ENCODE results near the gene SPTSSA.
A peak's percentile ranks its signal among the peaks of the same experiment; 100 is the strongest.
"Not testable (repeated sequence)": the region's sequence is repeated elsewhere in the genome, so short reads cannot be mapped to it uniquely, and the experiment has no call there.

Gene SPTSSA, protein sequence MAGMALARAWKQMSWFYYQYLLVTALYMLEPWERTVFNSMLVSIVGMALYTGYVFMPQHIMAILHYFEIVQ

DNA sequence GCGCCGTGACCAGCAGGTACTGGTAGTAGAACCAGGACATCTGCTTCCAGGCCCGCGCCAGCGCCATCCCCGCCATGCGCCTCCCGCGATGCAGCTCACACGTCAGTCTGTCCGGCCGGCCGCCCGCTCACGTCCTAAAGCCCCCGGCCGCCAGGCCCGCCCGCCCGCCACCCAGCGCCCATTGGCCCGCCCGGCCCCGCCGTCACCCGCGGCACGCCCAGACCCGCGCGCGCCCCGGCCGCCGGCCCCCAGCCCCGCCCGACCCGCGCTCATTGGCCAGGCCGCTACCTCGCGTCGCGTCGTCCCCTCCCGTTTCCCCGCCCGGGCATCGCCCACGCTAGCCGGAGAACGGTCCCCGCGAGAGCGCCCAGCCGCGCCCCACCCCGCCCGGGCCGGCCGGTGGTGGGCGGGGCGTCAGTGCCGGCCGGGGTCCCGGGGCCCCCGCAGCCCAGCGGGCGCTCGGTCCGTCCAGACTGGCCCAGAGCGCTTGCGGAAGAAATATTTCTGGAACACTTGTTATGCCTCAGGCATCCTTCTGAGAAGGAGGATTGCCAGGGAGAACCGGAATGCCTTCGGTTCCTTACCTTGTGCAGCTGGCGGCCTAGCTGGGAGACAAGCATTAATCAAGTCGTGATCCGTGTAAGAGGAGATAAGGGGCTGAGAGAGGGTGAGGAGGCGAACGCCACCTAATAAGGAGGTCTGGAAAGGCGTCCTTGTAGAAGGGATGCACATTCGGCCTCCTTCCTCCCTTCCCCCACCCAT, at the start of gene SPTSSA:
Gene SPTSSA (minus strand): TSS at position 109 of the 762 bp plus-strand sequence. CDS start 33 bp downstream, at position 76.
- peak; percentile 84 for DNase-seq

DNA sequence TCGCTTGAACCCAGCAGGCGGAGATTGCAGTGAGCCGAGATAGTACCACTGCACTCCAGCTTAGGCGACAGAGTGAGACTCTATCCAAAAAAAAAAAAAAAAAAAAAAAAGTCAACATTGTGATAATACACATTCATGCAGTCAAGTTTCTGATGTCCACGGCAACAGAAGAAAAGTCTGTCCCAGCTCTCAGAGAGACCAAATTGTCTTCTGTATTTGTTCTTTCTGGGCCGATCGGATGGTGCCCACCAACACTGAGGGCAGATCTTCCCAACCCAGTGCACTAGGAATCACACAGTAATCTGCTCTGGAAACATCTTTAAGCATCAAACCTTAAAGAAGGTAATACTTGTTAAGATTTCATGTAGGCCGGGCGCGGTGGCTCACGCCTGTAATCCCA, 45.8 kb upstream of the SPTSSA start:
- DNase-seq = no peak

DNA sequence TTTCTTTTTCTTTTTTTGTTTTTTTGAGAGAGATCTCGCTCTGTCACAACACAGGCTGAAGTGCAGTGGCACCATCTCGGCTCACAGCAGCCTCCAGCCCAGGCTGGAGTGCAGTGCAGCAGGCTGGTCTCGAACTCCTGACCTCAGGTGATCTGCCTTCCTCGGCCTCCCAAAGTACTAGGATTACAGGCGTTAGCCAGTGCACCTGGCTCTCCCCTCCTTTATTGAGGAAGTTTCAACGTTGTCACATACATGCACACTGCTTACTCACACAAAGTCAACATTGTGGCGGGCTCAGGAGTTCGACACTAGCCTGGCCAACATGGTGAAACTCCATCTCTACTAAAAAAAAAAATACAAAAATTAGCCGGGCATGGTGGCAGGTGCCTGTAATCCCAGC, 45.4 kb upstream of the SPTSSA start:
- DNase-seq = no peak

DNA sequence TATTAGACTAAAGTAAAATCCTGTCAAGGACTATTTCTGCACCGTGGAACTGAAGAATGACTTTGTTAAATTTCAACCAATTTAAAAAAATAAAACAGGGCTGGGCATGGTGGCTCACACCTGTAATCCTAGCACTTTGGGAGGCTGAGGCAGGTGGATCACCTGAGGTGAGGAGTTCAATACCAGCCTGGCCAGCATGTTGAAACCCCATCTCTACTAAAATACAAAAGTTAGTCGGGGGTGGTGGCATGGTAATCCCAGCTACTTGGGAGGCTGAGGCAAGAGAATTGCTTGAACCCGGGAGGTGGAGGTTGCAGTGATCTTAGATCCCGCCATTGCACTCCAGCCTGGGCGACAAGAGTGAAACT, 43.1 kb upstream of the SPTSSA start:
- DNase-seq = not testable (repeated sequence)

DNA sequence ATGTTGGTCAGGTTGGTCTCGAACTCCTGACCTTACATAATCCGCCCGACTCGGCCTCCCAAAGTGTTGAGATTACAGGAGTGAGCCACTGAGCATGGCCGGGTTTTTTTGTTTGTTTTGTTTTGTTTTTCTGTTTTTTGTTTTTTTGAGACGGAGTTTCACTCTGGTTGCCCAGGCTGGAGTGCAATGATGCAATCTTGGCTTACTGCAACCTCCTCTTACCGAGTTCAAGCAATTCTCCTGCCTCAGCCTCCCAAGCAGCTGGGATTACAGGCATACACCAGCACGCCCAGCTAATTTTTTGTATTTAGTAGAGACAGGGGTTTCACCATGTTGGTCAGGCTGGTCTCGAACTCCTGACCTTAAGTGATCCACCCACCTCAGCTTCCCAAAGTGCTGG, 42.0 kb upstream of the SPTSSA start:
- DNase-seq = not testable (repeated sequence)

DNA sequence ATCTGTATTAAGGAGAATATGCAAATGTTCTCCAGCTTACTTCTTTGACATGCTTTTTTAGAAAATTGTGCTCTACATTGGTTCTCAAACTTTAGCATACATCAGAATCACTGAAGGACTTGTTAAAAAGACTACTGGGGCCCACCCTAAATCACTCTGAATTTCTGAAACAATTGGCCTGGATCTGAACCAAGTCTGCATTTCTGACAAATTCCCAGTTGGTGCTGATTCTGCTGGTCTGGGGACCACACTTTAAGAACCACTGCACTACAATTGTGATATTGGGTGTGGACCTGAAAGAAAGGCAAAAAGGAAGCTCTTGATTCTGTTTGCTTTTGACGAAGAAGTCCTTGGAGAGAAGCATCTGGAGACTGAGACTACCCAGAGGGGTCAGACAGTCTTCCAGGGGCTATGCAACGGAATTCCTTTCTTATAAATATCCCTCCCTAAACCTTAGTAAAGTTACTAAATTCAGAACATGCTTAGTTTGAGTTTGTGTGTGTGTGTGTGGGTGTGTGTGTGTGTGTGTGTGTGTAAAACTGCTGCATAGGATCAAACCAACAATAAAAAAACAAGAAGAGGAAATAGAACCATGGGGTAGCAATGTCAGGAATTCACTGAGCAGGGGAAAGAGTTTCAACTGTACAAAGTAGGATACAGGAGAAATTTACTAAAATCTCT, 40.6 kb upstream of the SPTSSA start:
- no peak for DNase-seq

DNA sequence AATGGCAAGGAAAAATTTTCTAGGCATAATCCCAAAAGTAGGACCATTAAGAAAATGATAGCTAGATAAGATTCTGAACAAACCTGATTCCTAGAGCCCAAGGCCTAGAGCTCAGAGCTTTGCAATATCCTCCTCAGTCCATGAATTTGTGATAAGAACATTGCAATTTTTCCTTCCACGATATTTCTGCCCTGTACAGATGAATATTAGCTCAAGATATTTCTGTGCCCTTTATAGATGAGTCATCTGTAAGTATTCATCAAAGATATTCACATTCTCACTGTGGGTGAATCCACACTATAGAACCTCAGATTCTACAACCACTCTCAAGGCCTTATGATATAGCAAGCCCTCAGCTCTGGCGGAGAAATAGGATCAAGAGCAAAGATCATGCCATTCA, 40.0 kb upstream of the SPTSSA start:
- no peak for DNase-seq

DNA sequence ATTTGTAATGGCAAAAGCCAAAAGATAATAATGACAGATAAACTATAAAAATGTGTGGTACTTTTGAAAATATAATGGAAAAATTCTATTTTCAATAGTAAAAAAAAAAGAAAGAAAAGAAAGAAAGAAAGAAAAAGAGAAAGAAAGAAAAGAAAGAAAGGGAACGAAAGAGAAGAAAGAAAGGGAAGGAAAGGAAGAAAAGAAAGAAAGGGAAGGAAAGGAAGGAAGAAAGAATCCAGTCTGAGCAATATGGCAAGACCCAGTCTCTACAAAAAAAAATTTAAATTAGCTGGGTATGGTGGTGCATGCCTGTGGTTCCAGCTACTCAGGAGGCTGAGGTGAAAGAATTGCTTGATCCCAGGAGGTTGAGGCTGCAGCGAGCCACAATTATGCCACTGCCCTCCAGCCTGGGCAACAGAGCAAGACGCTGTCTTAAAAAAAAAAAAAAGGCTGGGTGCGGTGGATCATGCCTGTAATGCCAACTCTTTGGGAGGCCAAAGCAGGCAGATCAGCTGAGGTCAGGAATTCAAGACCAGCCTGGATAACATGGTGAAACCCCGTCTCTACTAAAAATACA, 39.1 kb upstream of the SPTSSA start:
- DNase-seq = no peak

DNA sequence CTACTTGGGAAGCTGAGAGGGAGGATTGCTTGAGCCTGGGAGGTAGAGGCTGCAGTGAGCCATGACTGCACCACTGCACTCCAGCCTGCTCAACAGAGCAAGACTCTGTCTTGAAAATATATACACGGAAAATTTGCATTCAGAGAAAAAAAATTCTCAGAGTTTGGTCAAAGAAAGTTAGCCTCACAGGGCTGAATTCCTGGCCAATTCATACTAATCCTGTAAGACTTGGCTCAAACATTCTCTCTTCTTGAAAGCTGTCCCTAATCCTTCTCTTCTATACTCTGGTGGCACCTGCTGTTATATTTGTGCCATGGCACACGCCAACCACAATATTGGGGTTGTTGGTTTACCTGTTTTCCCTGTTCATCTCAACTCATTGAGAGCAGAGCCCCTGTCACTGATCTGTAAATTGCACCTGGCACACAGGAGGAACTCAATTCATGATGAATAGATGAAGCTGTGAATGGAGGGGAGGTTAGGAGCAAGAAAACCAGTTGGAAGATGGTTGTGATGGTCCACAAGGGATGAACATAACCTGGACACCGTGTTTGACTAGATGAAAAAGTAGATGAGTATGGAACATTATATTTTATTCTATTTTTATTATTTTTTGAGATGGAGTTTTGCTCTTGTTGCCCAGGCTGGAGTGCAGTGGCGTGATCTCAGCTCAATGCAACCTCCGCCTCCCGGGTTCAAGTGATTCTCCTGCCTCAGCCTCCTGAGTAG, 36.8 kb upstream of the SPTSSA start:
- peak; percentile 21 for DNase-seq

DNA sequence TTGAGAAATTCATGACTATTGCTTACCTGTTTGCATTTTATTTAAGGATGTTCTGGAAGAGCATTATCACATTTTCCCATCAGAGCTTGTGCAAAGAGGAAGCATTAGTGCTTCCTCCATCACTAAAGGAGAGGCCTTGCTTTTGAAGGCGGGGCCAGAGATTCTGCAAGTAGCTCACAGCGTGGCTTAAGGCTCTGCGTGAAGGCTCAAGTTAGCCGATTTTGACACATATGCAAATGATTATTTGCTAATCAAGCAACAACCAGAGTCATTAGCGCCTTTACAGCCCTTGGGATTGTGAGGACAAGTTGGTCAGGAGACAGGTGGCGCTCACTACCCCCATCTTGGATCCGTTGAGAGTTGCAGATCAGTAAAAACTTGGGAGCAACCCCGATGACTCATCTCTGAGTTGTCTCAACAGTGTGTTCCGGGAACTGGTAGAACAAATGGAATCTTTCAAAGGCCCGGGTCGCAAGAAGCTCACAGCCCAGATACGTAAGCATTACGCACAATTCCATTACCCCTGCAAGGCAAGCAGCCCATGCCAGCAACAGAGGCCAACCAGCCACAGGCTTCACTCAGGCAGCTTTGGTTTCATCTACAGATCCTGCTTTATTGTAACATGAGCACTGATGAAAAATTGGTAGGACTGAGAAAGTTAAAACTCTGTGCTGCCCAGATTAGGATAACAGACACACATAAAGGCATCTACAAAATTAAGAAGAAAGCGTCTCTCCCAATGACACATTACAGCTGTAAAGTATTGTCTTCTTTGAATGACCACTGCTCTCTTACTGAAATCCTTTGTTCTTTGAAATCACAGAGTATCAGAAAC, 34.9 kb upstream of the SPTSSA start:
- DNase-seq = no peak

DNA sequence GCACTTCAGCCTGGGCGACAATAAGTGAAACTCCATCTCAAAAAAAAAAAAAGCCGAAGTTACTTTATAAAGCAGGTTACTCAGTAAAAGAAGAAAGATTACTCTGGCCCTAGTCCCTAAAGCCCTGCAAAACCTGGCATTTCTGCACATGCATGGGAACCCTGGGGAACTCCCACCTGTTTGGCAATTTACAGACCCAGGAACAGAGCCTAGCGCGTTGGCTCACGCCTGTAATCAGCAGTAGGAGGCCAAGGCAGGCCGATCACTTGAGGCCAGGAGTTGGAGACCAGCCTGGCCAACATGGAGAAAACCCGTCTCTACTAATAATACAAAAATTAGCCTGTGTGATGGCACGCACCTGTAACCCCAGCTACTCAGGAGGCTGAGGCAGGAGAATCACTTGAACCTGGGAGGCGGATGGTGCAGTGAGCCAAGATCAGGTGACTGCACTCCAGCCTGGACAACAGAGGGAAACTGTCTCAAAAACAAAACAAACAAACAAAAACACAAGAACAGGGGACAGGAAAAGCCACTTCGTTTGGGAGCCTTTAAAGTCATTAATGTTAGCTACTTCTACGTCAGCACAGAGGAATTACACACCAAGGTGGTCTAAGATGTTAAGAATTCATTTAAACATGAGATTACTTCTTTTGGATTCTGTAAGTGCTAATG, 34.1 kb upstream of the SPTSSA start:
- DNase-seq = no peak

DNA sequence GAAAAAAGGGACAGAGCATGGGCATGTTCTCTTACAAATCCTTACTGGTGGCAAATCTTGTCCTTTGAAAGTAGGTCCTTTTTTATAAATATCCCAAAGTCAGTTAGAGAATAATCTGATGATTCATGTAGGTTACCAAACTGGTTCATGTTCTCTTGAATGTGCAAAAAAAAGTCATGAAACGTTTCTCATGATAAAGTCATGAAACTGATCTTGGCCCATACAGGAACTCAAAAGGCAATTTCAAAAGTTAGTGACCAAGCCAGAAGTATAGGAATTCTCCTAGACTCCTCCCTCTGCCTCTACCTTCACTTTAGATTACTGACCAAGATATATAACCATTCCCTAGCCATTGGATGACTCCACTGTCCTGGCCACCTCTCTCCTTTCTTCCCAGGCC, 27.3 kb upstream of the SPTSSA start:
- DNase-seq = no peak

DNA sequence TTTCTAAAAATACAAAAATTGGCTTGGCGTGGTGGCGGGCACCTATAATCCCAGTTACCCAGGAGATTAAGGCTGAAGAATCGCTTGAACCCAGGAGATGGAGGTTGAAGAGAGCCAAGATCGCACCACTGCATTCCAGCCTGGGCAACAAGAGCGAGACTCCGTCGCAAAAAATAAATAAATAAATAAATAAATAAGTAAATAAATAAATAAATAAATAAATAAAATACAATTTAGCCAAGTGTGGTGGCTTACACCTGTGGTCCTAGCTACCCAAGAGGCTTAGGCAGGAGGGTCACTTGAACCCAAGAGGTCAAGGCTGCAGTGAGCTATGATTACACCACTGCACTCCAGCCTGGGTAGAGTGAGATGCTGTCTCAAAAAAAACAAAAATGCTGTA, 26.5 kb upstream of the SPTSSA start:
- no peak for DNase-seq

DNA sequence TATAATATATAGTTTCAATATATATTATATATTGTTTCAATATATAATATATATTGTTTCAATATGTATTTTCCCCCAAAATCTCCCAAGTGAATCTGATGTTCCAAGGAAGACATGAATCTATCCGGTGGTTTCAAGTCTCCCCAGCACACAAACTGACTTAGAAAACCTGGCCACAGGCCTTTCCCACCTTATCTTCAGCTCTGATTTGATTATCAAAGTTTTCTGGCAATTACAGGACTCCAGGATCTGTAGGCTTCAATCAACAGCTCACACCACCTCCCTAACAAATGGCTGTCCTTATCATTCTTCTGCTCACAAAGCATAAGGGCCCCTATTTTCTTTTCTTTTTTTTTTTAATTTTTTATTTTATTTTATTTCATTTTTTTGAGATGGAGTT, 22.7 kb upstream of the SPTSSA start:
- DNase-seq = no peak

DNA sequence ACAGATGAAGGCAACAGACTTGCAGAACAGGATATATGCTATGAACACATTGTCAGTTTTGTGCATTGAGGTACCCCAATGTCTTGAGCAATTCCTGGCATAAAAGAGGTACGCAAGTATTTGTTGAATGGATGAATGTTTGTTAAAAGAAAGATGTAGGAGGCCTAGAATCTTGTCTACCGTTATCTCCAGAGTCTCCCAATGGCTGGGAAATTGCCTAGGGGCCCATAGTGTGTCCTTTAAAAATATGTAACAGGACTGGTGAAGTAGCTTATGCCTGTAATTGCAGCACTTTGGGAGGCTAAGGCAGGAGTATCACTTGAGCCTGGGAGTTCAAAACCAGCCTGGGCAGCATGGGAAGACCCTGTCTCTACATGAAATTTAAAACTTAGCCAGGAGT, 20.4 kb upstream of the SPTSSA start:
- no peak for DNase-seq

DNA sequence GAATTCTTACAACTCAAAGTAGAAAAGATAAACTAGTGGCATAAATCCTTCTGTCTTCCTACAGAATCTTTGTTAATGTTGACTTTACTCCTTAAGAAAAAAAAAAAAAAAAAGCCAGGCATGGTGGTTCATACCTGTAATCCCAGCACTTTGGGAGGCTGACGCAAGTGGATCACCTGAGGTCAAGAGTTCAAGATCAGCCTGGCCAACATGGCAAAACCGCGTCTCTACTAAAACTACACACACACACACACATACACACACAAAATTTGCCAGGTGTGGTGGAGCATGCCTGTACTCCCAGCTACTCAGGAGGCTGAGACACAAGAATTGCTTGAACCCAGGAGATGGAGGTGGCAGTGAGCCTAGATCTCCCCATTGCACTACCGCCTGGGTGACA, 17.7 kb upstream of the SPTSSA start:
- no peak for DNase-seq

DNA sequence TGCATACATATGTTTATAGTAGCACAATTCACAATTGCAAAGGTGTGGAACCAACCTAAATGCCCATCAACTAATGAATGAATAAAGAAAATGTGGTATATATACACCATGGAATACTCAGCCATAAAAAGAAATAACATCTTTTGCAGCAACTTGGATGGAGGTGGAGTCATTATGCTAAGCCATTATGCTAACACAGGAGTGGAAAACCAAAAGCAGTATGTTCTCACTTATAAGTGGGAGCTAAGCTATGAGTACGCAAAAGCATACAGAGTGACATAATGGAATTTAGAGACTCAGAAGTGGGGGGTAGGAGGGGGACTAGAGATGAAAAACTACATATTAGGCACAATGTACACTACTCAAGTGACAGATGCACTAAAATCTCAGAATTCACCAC, 16.2 kb upstream of the SPTSSA start:
- no peak for DNase-seq

DNA sequence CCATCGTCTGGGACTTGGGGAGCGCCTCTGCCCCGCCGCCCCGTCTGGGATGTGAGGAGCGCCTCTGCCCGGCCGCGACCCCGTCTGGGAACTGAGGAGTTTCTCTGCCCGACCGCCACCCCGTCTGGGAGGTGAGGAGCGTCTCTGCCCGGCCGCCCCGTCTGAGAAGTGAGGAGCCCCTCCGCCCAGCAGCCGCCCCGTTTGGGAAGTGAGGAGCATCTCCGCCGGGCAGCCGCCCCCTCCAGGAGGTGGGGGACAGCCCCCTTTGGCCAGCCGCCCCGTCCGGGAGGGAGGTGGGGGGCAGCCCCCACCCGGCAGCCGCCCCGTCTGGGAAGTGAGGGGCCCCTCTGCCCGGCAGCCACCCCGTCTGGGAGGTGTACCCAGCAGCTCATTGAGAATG, 14.0 kb upstream of the SPTSSA start:
- DNase-seq = not testable (repeated sequence)

DNA sequence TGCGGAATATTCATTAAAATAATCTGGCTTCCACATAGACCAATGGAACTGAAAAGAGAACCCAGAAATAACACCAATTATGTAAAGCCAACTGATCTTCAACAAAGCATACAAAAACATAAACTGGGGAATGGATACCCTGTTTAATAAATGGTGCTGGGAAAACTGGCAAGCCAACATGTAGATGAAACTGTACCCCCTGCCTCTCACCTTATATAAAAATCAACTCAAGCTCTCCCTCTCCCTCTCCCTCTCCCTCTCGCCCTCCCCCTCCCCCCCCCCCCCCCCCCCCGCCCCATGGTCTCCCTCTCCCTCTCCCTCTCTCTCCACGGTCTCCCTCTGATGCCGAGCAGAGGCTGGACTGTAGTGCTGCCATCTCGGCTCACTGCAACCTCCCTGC, 13.1 kb upstream of the SPTSSA start:
- DNase-seq = no peak

DNA sequence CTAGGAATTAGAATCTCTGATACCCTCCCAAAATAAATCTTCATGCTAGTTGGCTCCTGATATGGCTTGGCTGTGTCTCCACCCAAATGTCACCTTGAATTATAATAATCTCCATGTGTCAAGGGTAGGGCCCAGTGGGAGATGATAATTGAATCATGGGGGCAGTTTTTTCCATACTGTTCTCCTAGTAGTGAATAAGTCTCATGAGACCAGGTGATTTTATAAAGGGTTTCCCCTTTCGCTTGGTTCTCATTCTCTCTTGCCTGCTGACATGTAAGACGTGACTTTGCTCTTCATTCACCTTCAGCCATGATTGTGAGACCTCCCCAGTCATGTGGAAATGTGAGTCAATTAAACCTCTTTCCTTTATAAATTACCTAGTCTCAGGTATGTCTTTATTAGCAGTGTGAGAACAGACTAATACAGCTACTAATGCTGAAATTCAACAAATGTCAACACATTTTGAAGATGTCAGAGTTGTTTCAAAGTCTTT, 12.2 kb upstream of the SPTSSA start:
- DNase-seq = no peak

DNA sequence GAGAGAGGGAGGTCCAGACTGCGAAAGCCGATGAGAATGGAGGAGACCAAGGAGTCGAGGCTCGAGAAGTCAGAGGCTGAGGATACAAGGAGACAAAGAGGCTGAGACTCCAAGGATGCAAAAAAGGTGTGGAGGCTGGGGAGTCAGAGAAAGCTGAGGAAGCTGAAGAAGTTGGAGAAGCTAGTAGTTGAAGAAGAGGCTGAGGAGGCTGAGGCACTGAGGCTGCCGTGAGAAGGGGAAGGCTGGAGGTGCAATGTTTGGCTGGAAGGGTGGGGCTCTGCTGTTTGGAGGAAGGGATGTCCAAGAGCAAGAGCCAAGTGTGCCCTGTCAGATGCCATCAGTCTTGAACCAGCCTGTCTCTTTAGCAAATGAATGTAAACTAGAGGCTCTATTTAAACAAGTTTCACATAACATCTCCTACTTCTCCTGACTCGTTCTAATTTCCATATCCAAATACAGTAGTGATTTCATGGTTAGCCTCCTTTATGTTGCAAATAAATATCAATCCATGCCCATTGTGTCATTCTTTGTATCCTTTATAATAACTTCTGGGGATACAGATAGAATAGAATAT, 10.8 kb upstream of the SPTSSA start:
- no peak for DNase-seq

Data from NCI-H510A treated with DMSO at 0.1 percent for 48 hours (cell line).